ENCODE data around the gene KIF1B. TPM values are rescaled to one million over a fixed set of nuclear protein-coding genes. Genes with fewer than 3 reads are reported as not detected.
"Not testable (repeated sequence)": the region's sequence is repeated elsewhere in the genome, so short reads cannot be mapped to it uniquely, and the experiment has no call there.

Gene KIF1B
- total and polyA plus RNA-seq, 9 of the 15 experiments (the other 6 are each of a cell fraction or from before 2014, with no cell fraction given): 2.8 to 19.8 (median 11.9) TPM

- CTCF ChIA-PET (ENCODE audit: low intra/inter-chr PET ratio): interaction anchor here (0.9 kb wide), 1 partner anchor 217 kb away, joined by 3 read pairs; no protein-coding TSS in a partner anchor
- ATAC-seq; H3K4me2 ChIP-seq (ENCODE audit: insufficient read depth, low read length); BruUV-seq (replicated peaks); H3K9me1 ChIP-seq (ENCODE audit: control insufficient read depth, insufficient read depth, low read length); H3K4me3 ChIP-seq; DNase-seq (ENCODE audit: extremely low read depth in 1 of 4, low spot score in 3 of 4); H3K27me3 ChIP-seq (ENCODE audit: control insufficient read depth in 2 of 2, insufficient read depth in 2 of 2, low read length in 2 of 2); H3K9me3 ChIP-seq (replicated peaks; ENCODE audit: control insufficient read depth, insufficient read depth, low read depth, low read length); POLR2A ChIA-PET; H2AFZ ChIP-seq (ENCODE audit: low read depth, low read length); H3K27ac ChIP-seq (ENCODE audit: extremely low read depth, low read depth, low read length); FAIRE-seq; H3K9ac ChIP-seq (ENCODE audit: insufficient read depth in 1 of 2, low read depth in 2 of 2, low read length in 2 of 2); H4K20me1 ChIP-seq (replicated peaks; ENCODE audit: control insufficient read depth, insufficient read depth, low read length); H3K36me3 ChIP-seq (ENCODE audit: control insufficient read depth, insufficient read depth, low read length): not testable (repeated sequence)
- in situ Hi-C loops (cut with MboI) (loop anchor here (5.0 kb wide), 1 partner anchor 554 kb away; no protein-coding TSS in a partner anchor), intact Hi-C loops (cut with micrococcal nuclease) (loop anchor here (5.0 to 10.0 kb wide), 2 partner anchors 214 to 392 kb away; partner anchors contain the start of genes KIF1B and UBE4B)
- H3K4me1 ChIP-seq (replicated peaks in 1 of 2; ENCODE audit: control insufficient read depth in 2 of 2, insufficient read depth in 2 of 2, low read length in 2 of 2): peaks cover 9 to 22% of the 10 kb centered on the region in 2 experiments; a peak in 4 of 5 replicates
- peaks cover 12% of the 10 kb centered on the region; the same call in 2 of the 3 replicates for H3K79me2 ChIP-seq (ENCODE audit: control insufficient read depth, insufficient read depth, low read length)
- 91% methylated on average over 13 of the region's 21 CpGs for WGBS (ENCODE audit: insufficient coverage, low coverage, missing lambda C conversion rate)
- TF ChIP-seq ZBTB33 (CRISPR knock-in tag; IDR thresholded peaks at IDR 0.05): peak; percentile 81
These were observed 216.1 kb downstream of the KIF1B start for GRCh38 chr1:10426535-10426848.

GRCh38 chr1:10428984-10429383, 218.6 kb downstream of the KIF1B start:
- no peak for DNase-seq (ENCODE audit: extremely low read depth in 1 of 4, low spot score in 3 of 4)
- no peak overlapping the region for H2AFZ ChIP-seq (ENCODE audit: low read depth, low read length)
- 51% methylated on average over 5 of the region's 5 CpGs for WGBS (ENCODE audit: insufficient coverage, low coverage, missing lambda C conversion rate)
- no peak overlapping the region for H3K4me2 ChIP-seq (ENCODE audit: insufficient read depth, low read length)
- ChIA-PET CTCF (ENCODE audit: low intra/inter-chr PET ratio) (interaction anchor here (0.9 to 5.7 kb wide), 7 partner anchors 41 to 554 kb away, joined by 4 to 95 read pairs (median 4); partner anchors contain the start of gene KIF1B), POLR2A (interaction anchor here (1.0 to 2.3 kb wide), 2 partner anchors 14 to 52 kb away, joined by 4 to 11 read pairs; no protein-coding TSS in a partner anchor)
- peaks cover 9 to 22% of the 10 kb centered on the region in 2 experiments; a peak in 4 of 5 replicates for H3K4me1 ChIP-seq (replicated peaks in 1 of 2; ENCODE audit: control insufficient read depth in 2 of 2, insufficient read depth in 2 of 2, low read length in 2 of 2)
- in situ Hi-C loops (cut with MboI) (loop anchor here (5.0 kb wide), 1 partner anchor 557 kb away; no protein-coding TSS in a partner anchor), intact Hi-C loops (cut with micrococcal nuclease) (loop anchor here (1.0 to 10.0 kb wide), 8 partner anchors 52 to 645 kb away; partner anchors contain the start of genes KIF1B, LZIC, NMNAT1 and UBE4B)
- no peaks in the 10 kb centered on the region for H3K27me3 ChIP-seq (ENCODE audit: control insufficient read depth in 2 of 2, insufficient read depth in 2 of 2, low read length in 2 of 2)
- H3K9me3 ChIP-seq (replicated peaks; ENCODE audit: control insufficient read depth, insufficient read depth, low read depth, low read length): no peaks in the 10 kb centered on the region
- TF ChIP-seq, protein P1, sequence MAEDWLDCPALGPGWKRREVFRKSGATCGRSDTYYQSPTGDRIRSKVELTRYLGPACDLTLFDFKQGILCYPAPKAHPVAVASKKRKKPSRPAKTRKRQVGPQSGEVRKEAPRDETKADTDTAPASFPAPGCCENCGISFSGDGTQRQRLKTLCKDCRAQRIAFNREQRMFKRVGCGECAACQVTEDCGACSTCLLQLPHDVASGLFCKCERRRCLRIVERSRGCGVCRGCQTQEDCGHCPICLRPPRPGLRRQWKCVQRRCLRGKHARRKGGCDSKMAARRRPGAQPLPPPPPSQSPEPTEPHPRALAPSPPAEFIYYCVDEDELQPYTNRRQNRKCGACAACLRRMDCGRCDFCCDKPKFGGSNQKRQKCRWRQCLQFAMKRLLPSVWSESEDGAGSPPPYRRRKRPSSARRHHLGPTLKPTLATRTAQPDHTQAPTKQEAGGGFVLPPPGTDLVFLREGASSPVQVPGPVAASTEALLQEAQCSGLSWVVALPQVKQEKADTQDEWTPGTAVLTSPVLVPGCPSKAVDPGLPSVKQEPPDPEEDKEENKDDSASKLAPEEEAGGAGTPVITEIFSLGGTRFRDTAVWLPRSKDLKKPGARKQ (CRISPR knock-in tag; IDR thresholded peaks at IDR 0.05): no peak
- TF ChIP-seq CC2D1A (IDR thresholded peaks at IDR 0.05) (no peak), ZNF175 (CRISPR knock-in tag; IDR thresholded peaks at IDR 0.05; ENCODE audit: low read depth) (no peak), BRF1 (IDR thresholded peaks at IDR 0.05; ENCODE audit: borderline replicate concordance, extremely low read depth, insufficient read length) (no peak), MAX (CRISPR knock-in tag; IDR thresholded peaks at IDR 0.05) (no peak), CXXC5 (CRISPR knock-in tag; IDR thresholded peaks at IDR 0.05) (no peak)
- BruUV-seq (replicated peaks): no TSS peak
- peaks cover 3% of the 10 kb centered on the region for H3K9me1 ChIP-seq (ENCODE audit: control insufficient read depth, insufficient read depth, low read length)
- H3K36me3 ChIP-seq (ENCODE audit: control insufficient read depth, insufficient read depth, low read length): no peaks in the 10 kb centered on the region
- no peak for ATAC-seq
- H4K20me1 ChIP-seq (replicated peaks; ENCODE audit: control insufficient read depth, insufficient read depth, low read length): no peaks in the 10 kb centered on the region
- peak overlapping the region in 1 of 2 experiments; percentile 67; a peak in 2 of 4 replicates for H3K9ac ChIP-seq (ENCODE audit: insufficient read depth in 1 of 2, low read depth in 2 of 2, low read length in 2 of 2)
- no peak overlapping the region for H3K4me3 ChIP-seq
- H3K27ac ChIP-seq (ENCODE audit: extremely low read depth, low read depth, low read length): no peak overlapping the region
- peaks cover 12% of the 10 kb centered on the region; the same call in 2 of the 3 replicates for H3K79me2 ChIP-seq (ENCODE audit: control insufficient read depth, insufficient read depth, low read length)
- FAIRE-seq: no peak
